GM12891 (cell line): ENCODE measurements around the gene SLC25A20.

Source experiments
- PAX5 ChIP-seq: IDR thresholded peaks from 2 replicates; pipeline ENCODE4 v1.6.1; 2011; ENCODE audit warnings: low read length, moderate library complexity, mild to moderate bottlenecking; ENCODE audit not compliant: insufficient read depth, severe bottlenecking
- POLR2A ChIP-seq: IDR thresholded peaks from 2 replicates; pipeline ENCODE4 v1.6.1; 2011; ENCODE audit warnings: low read depth, low read length, control low read depth
- POLR2AphosphoS5 ChIP-seq: IDR thresholded peaks from 2 replicates; pipeline ENCODE4 v1.6.1; 2011; ENCODE audit warnings: low read depth, low read length, control low read depth
- POU2F2 ChIP-seq: IDR thresholded peaks from 2 replicates; pipeline ENCODE4 v1.6.1; 2011; ENCODE audit warnings: low read depth, mild to moderate bottlenecking, control low read depth, low read length, moderate library complexity

GRCh38 chr3:48859206-48859605, 39.5 kb downstream of the SLC25A20 start:
- TF ChIP-seq POLR2A (no peak), PAX5 (no peak), POLR2AphosphoS5 (no peak), POU2F2 (no peak)
